NT2/D1 (cell line): ENCODE measurements around the gene TSGA10.
"Not testable (repeated sequence)": the region's sequence is repeated elsewhere in the genome, so short reads cannot be mapped to it uniquely, and the experiment has no call there.

Experiments
- DNase-seq: peaks from one replicate; pipeline ENCODE4 v3.0.0-alpha.2; 2011; ENCODE audit warnings: low read depth, low spot score
- H3K27me3 ChIP-seq: 2 replicates; pipeline ENCODE4 v1.6.0; 2011; ENCODE audit warnings: mild to moderate bottlenecking; ENCODE audit not compliant: insufficient read length, insufficient read depth
- H3K36me3 ChIP-seq: 2 replicates; pipeline ENCODE4 v1.6.1; 2011; ENCODE audit warnings: mild to moderate bottlenecking, low read length, mixed read lengths; ENCODE audit not compliant: insufficient read depth, insufficient read length
- H3K4me1 ChIP-seq: 2 replicates; pipeline ENCODE4 v1.5.1; 2011; ENCODE audit not compliant: insufficient read depth, insufficient read length
- H3K4me3 ChIP-seq: 2 replicates; pipeline ENCODE4 v1.5.1; 2011; ENCODE audit warnings: low read depth; ENCODE audit not compliant: insufficient read length
- H3K9ac ChIP-seq: 2 replicates; pipeline ENCODE4 v1.6.0; 2011; ENCODE audit warnings: low read depth; ENCODE audit not compliant: insufficient read length
- H3K9me3 ChIP-seq: 2 replicates; pipeline ENCODE4 v1.5.1; 2011; ENCODE audit warnings: mild to moderate bottlenecking, low read length; ENCODE audit not compliant: insufficient read depth
- SUZ12 ChIP-seq: IDR thresholded peaks from 2 replicates; pipeline ENCODE4 v1.6.1; 2011; ENCODE audit not compliant: insufficient read length, insufficient read depth; ENCODE audit errors: extremely low read depth
- YY1 ChIP-seq: IDR thresholded peaks from 2 replicates; pipeline ENCODE4 v1.6.1; 2011; ENCODE audit not compliant: insufficient read length, insufficient read depth
- ZNF274 ChIP-seq: IDR thresholded peaks from 2 replicates; pipeline ENCODE4 v1.6.1; 2011; ENCODE audit warnings: mild to moderate bottlenecking, low read depth, low read length

Gene TSGA10

GRCh38 chr2:99150706-99151105 is 4.0 kb downstream of the TSGA10 start:
- no peaks in the 10 kb centered on the region for H3K4me1 ChIP-seq
- no peak for TF ChIP-seq YY1
- TF ChIP-seq SUZ12 = no peak
- no peak for TF ChIP-seq ZNF274
- no peak overlapping the region for H3K9ac ChIP-seq
- H3K4me3 ChIP-seq = no peak overlapping the region
- no peaks in the 10 kb centered on the region for H3K9me3 ChIP-seq
- H3K36me3 ChIP-seq = no peaks in the 10 kb centered on the region
- no peak for DNase-seq
- no peaks in the 10 kb centered on the region for H3K27me3 ChIP-seq

- peak within 1 kb of the TSS; percentile 74 for H3K4me3 ChIP-seq
- peak within 1 kb of the TSS; percentile 84 for H3K9ac ChIP-seq
- TF ChIP-seq ZNF274 (no peak), YY1 (no peak), SUZ12 (no peak)
- no peaks in the 10 kb centered on the region for H3K9me3 ChIP-seq
- H3K27me3 ChIP-seq = peaks cover 9% of the 10 kb centered on the region
- no peaks in the 10 kb centered on the region for H3K4me1 ChIP-seq
- peak; percentile 91 for DNase-seq
- no peaks in the 10 kb centered on the region for H3K36me3 ChIP-seq
Observed at GRCh38 chr2:99141110-99142108, 13.3 kb downstream of the TSGA10 start, which contains the start of gene C2orf15. Gene C2orf15, plus strand, starts transcription at chr2:99141707. Its CDS starts 8,852 bp downstream, at chr2:99150559.

GRCh38 chr2:99140860-99141109 is 14.0 kb downstream of the TSGA10 start:
- Histone ChIP-seq H3K27me3 (peaks cover 9% of the 10 kb centered on the region), H3K9me3 (no peaks in the 10 kb centered on the region), H3K4me1 (no peaks in the 10 kb centered on the region), H3K4me3 (peak overlapping the region; percentile 74), H3K36me3 (no peaks in the 10 kb centered on the region), H3K9ac (peak overlapping the region; percentile 57)
- peak; percentile 25 for DNase-seq
- TF ChIP-seq SUZ12 (no peak), YY1 (no peak), ZNF274 (no peak)

- Histone ChIP-seq H3K4me3 (peak overlapping the region; percentile 74), H3K9ac (peak overlapping the region; percentile 57), H3K36me3 (no peaks in the 10 kb centered on the region), H3K4me1 (no peaks in the 10 kb centered on the region), H3K9me3 (no peaks in the 10 kb centered on the region), H3K27me3 (peaks cover 9% of the 10 kb centered on the region)
- TF ChIP-seq YY1 = no peak
- TF ChIP-seq ZNF274 = no peak
- no peak for TF ChIP-seq SUZ12
- no peak for DNase-seq
Observed at GRCh38 chr2:99140056-99140859, 14.5 kb downstream of the TSGA10 start.

GRCh38 chr2:99139003-99139402 is 15.7 kb downstream of the TSGA10 start:
- H3K36me3 ChIP-seq = no peaks in the 10 kb centered on the region
- no peaks in the 10 kb centered on the region for H3K4me1 ChIP-seq
- no peak overlapping the region for H3K9ac ChIP-seq
- no peak for TF ChIP-seq YY1
- TF ChIP-seq ZNF274 = no peak
- TF ChIP-seq SUZ12 = no peak
- H3K4me3 ChIP-seq = no peak overlapping the region
- peaks cover 9% of the 10 kb centered on the region for H3K27me3 ChIP-seq
- DNase-seq = no peak
- H3K9me3 ChIP-seq = peaks cover 11% of the 10 kb centered on the region

GRCh38 chr2:99135044-99135556 is 19.6 kb downstream of the TSGA10 start:
- H3K9ac ChIP-seq, H3K36me3 ChIP-seq, H3K27me3 ChIP-seq, H3K4me1 ChIP-seq, DNase-seq, H3K4me3 ChIP-seq: not testable (repeated sequence)
- peaks cover 16% of the 10 kb centered on the region for H3K9me3 ChIP-seq

GRCh38 chr2:99127981-99128380 is 26.8 kb downstream of the TSGA10 start:
- no peak for DNase-seq
- H3K9ac ChIP-seq = no peak overlapping the region
- peaks cover 14% of the 10 kb centered on the region for H3K36me3 ChIP-seq
- H3K4me1 ChIP-seq = no peaks in the 10 kb centered on the region
- H3K27me3 ChIP-seq = no peaks in the 10 kb centered on the region
- TF ChIP-seq YY1 (no peak), SUZ12 (no peak), ZNF274 (no peak)
- no peak overlapping the region for H3K4me3 ChIP-seq
- H3K9me3 ChIP-seq = peaks cover 4% of the 10 kb centered on the region; the same call in 1 of the 2 replicates
